HepG2 (cell line): ENCODE data around the gene GRB10. TPM values are rescaled to one million over a fixed set of nuclear protein-coding genes. Genes with fewer than 3 reads are reported as not detected.
A peak's percentile ranks its signal among the peaks of the same experiment; 100 is the strongest.

Experiments
- ATAC-seq: fragments of 200-7000 bp; cut with Tn5 transposase; 3 replicates; pipeline ENCODE4 v1.9.1; 2020; ENCODE audit warnings: mild to moderate bottlenecking, moderate library complexity
- Bru-seq: library from RNA; stranded (reverse); fragments of 400-500 nt; gene quantifications from one replicate; lab custom pipeline; 2021; lab: Mats Ljungman, UMichigan
- BruChase-seq, 2 experiments: library from RNA; stranded (reverse); fragments of 400-500 nt; gene quantifications; one replicate each; lab custom pipeline; 2021; lab: Mats Ljungman, UMichigan
- BruUV-seq: library from RNA; stranded (reverse); fragments of 400-500 nt; replicated peaks from 2 replicates; lab custom pipeline; 2021; lab: Mats Ljungman, UMichigan
- CTCF ChIA-PET: fragments of 300-600 bp; formaldehyde crosslinking; extraction: SDS; loops from one replicate; lab custom pipeline; 2021; ENCODE audit warnings: low total read pairs, inconsistent platforms, low intra/inter-chr PET ratio; lab: Yijun Ruan, JAX
- POLR2A ChIA-PET: fragments of 350-600 bp; sonication (Branson Sonifier 250); formaldehyde crosslinking; loops from one replicate; lab custom pipeline; 2020; ENCODE audit warnings: antibody characterized with exemption, inconsistent platforms; lab: Yijun Ruan, JAX
- DNase-seq: peaks from one replicate; pipeline ENCODE4 v3.0.0-alpha.2; 2015; ENCODE audit warnings: low spot score
- FAIRE-seq: peaks from 3 replicates; lab custom pipeline; 2011; peaks lifted over from hg19 to GRCh38; lab: Jason Lieb, UNC
- H2AFZ ChIP-seq: one replicate; pipeline ENCODE4 v1.6.1; 2011; ENCODE audit warnings: low read length, inconsistent platforms
- H3K27ac ChIP-seq: fragments of 300-600 bp; 3 replicates; pipeline ENCODE4 v1.8.0; 2011; ENCODE audit warnings: mixed run types, mild to moderate bottlenecking, mixed read lengths, low read length, inconsistent platforms; ENCODE audit not compliant: insufficient read depth; ENCODE audit errors: extremely low read length
- H3K27me3 ChIP-seq, 2 experiments: fragments of 200-600 bp in 1 of 2; 2 replicates in 1 of 2; 3 replicates in 1 of 2; pipeline versions ENCODE4 v1.6.0 to v1.8.0; 2011; ENCODE audit warnings: low read length in 2 of 2, mild to moderate bottlenecking in 2 of 2, moderate library complexity in 2 of 2, inconsistent platforms in 1 of 2; ENCODE audit not compliant: insufficient read depth in 2 of 2, control insufficient read depth in 1 of 2
- H3K36me3 ChIP-seq, 2 experiments: fragments of 200-600 bp in 1 of 2; replicated peaks in 1 of 2; 2 replicates in 1 of 2; 3 replicates in 1 of 2; pipeline versions ENCODE4 v1.5.1 to v1.8.0; 2011; ENCODE audit warnings: low read length in 2 of 2, inconsistent platforms in 1 of 2; ENCODE audit not compliant: insufficient read depth in 2 of 2, control insufficient read depth in 1 of 2
- H3K4me1 ChIP-seq: 2 replicates; pipeline ENCODE4 v1.5.1; 2012; ENCODE audit warnings: low read length, inconsistent platforms; ENCODE audit not compliant: insufficient read depth
- H3K4me2 ChIP-seq: 2 replicates; pipeline ENCODE4 v1.6.0; 2011; ENCODE audit warnings: low read depth, low read length, inconsistent platforms
- H3K4me3 ChIP-seq, 3 experiments: fragments of 200-600 bp in 1 of 3; sonication (generic), shearing (Covaris generic) in 1 of 3; replicated peaks in 1 of 3; 2 replicates each; pipeline ENCODE4 v1.5.1; 2011 to 2016; ENCODE audit warnings: low read length in 3 of 3, inconsistent platforms in 2 of 3, low read depth in 2 of 3, mild to moderate bottlenecking in 2 of 3, control low read depth in 1 of 3, mixed read lengths in 1 of 3; ENCODE audit not compliant: insufficient read depth in 1 of 3
- H3K79me2 ChIP-seq: one replicate; pipeline ENCODE4 v1.6.1; 2011; ENCODE audit warnings: low read length, inconsistent platforms; ENCODE audit not compliant: insufficient read depth
- H3K9ac ChIP-seq: 2 replicates; pipeline ENCODE4 v1.6.0; 2011; ENCODE audit warnings: mild to moderate bottlenecking, low read depth, low read length, inconsistent platforms; ENCODE audit not compliant: insufficient read depth
- H3K9me3 ChIP-seq: 2 replicates; pipeline ENCODE4 v1.5.1; 2012; ENCODE audit warnings: mild to moderate bottlenecking, low read length
- H4K20me1 ChIP-seq: 2 replicates; pipeline ENCODE4 v1.6.0; 2011; ENCODE audit warnings: inconsistent platforms, mild to moderate bottlenecking, low read length, moderate library complexity; ENCODE audit not compliant: insufficient read depth
- CTCF ChIP-seq: sonication (generic); formaldehyde crosslinking; IDR thresholded peaks from 2 replicates; pipeline ENCODE4 v1.5.0; 2020; ENCODE audit warnings: mild to moderate bottlenecking, missing genetic modification reagents, moderate library complexity
- RARG ChIP-seq: sonication (generic); formaldehyde crosslinking; IDR thresholded peaks from 2 replicates; pipeline ENCODE4 v1.4.0; 2020; ENCODE audit warnings: low read depth, mild to moderate bottlenecking, missing genetic modification reagents
- ZNF484 ChIP-seq: sonication (generic); formaldehyde crosslinking; IDR thresholded peaks from 2 replicates; pipeline ENCODE4 v1.5.1; 2020; ENCODE audit warnings: mild to moderate bottlenecking, low read depth, missing genetic modification reagents, borderline replicate concordance
- ZNF615 ChIP-seq: sonication (generic); formaldehyde crosslinking; IDR thresholded peaks from 2 replicates; pipeline ENCODE4 v1.5.0; 2020; ENCODE audit warnings: mild to moderate bottlenecking, missing genetic modification reagents, borderline replicate concordance
- ZNF687 ChIP-seq: sonication (generic); formaldehyde crosslinking; IDR thresholded peaks from 2 replicates; pipeline ENCODE4 v1.5.1; 2020; ENCODE audit warnings: mild to moderate bottlenecking, missing genetic modification reagents, moderate library complexity
- whole genome bisulfite sequencing: methylation state at CpG from one replicate; pipeline ENCODE4 v1.1.6; 2017; ENCODE audit warnings: low lambda C conversion rate; 5-methylcytosine and 5-hydroxymethylcytosine counted together
- in situ Hi-C: cut with HindIII; loops from 2 replicates; pipeline ENCODE4 v1.10.0; 2017; ENCODE audit warnings: low pct_unique_long_range_greater_than_20kb; ENCODE audit not compliant: extremely low pct_ligation_motif_present
- intact Hi-C: fragments of 100-400 bp; cut with micrococcal nuclease; formaldehyde crosslinking; loops from one replicate; pipeline ENCODE4 v1.10.0; 2022; ENCODE audit not compliant: unreplicated experiment
- long read RNA-seq, 2 experiments: library from RNA in 1 of 2; library from polyadenylated mRNA in 1 of 2; stranded (forward) in 1 of 2; unstranded in 1 of 2; transcript quantifications; one replicate each; pipeline ENCODE4 v2.0.0, GENCODE V29; 2019 to 2022
- polyA minus RNA-seq, 3 experiments: library from RNA; depleted of rRNA, polyadenylated mRNA; stranded (reverse); fragments of >200 nt; gene quantifications; 2 replicates each; pipeline ENCODE4 v1.2.3, GENCODE V29; 2011; ENCODE audit warnings: low replicate concordance in 1 of 3
- polyA plus RNA-seq, 8 experiments: library from polyadenylated mRNA; depleted of rRNA in 3 of 8; stranded (reverse) in 7 of 8; unstranded in 1 of 8; fragments of >200 nt; fragmentation: Illumina TruSeq in 4 of 8; extraction: Trizol in 4 of 8; gene quantifications; 2 replicates each; pipeline versions ENCODE4 v1.2.1 to v1.2.3, GENCODE V29; 2011 to 2016; ENCODE audit warnings: low read depth in 4 of 8, missing spikeins in 1 of 8, mixed read lengths in 1 of 8; ENCODE audit not compliant: insufficient read depth in 1 of 8
- total RNA-seq, 5 experiments: library from RNA; depleted of rRNA; stranded (reverse); fragments of >200 nt; fragmentation: Illumina TruSeq; extraction: Trizol; gene quantifications; 2 replicates each; pipeline ENCODE4 v1.2.3, GENCODE V29; 2016; ENCODE audit warnings: low read depth in 1 of 5

Gene GRB10
- total RNA-seq (2016; rRNA removed; fragmentation: Illumina TruSeq; extraction: Trizol) (6.8 and 8.3 TPM in 2 replicates), polyA plus RNA-seq (2011; rRNA removed) (4.0 and 5.6 TPM in 2 replicates), polyA minus RNA-seq (2011; rRNA and poly(A)+ RNA removed; ENCODE audit: low replicate concordance) (14.7 and 40.4 TPM in 2 replicates), Bru-seq, nascent RNA (percentile 63 among the genes with signal in this experiment), BruChase-seq, experiment 1, labeled RNA remaining after a 6-hour chase (percentile 58 among the genes with signal in this experiment), BruChase-seq, experiment 2, labeled RNA remaining after a 2-hour chase (percentile 59 among the genes with signal in this experiment)
- 5.3 and 6.7 TPM in 2 replicates for total RNA-seq (2016; cell fraction: cytosol; rRNA removed; fragmentation: Illumina TruSeq; extraction: Trizol; ENCODE audit: low read depth)
- total RNA-seq (2016; cell fraction: insoluble cytoplasmic fraction; rRNA removed; fragmentation: Illumina TruSeq; extraction: Trizol): 6.0 and 6.8 TPM in 2 replicates
- total RNA-seq (2016; cell fraction: membrane; rRNA removed; fragmentation: Illumina TruSeq; extraction: Trizol): 5.8 and 7.2 TPM in 2 replicates
- 9.6 and 9.8 TPM in 2 replicates for total RNA-seq (2016; cell fraction: nucleus; rRNA removed; fragmentation: Illumina TruSeq; extraction: Trizol)
- polyA plus RNA-seq (2011; cell fraction: cytosol; rRNA removed): 3.2 and 4.2 TPM in 2 replicates
- 10.8 and 14.7 TPM in 2 replicates for polyA plus RNA-seq (2011; cell fraction: nucleus; rRNA removed)
- 5.0 and 10.6 TPM in 2 replicates for polyA plus RNA-seq (2012)
- 2.0 and 2.5 TPM in 2 replicates for polyA plus RNA-seq (2016; cell fraction: cytosol; fragmentation: Illumina TruSeq; extraction: Trizol; ENCODE audit: low read depth)
- polyA plus RNA-seq (2016; cell fraction: insoluble cytoplasmic fraction; fragmentation: Illumina TruSeq; extraction: Trizol; ENCODE audit: low read depth): 5.9 and 7.3 TPM in 2 replicates
- polyA plus RNA-seq (2016; cell fraction: membrane; fragmentation: Illumina TruSeq; extraction: Trizol; ENCODE audit: low read depth): 3.6 and 4.4 TPM in 2 replicates
- 13.4 and 14.4 TPM in 2 replicates for polyA plus RNA-seq (2016; cell fraction: nucleus; fragmentation: Illumina TruSeq; extraction: Trizol; ENCODE audit: insufficient read depth, low read depth)
- 7.3 and 9.2 TPM in 2 replicates for polyA minus RNA-seq (2011; cell fraction: cytosol; rRNA and poly(A)+ RNA removed)
- 26.9 and 31.1 TPM in 2 replicates for polyA minus RNA-seq (2011; cell fraction: nucleus; rRNA and poly(A)+ RNA removed)
- long read RNA-seq, experiment 1, partial matches to known transcripts: 0 of 3 reads
- long read RNA-seq, experiment 1, other reads (novel, unspliced or antisense): 2 of 3 reads
- long read RNA-seq, experiment 2, full-length matches to known transcripts: 8 of 47 reads
- long read RNA-seq, experiment 2, partial matches to known transcripts: 5 of 47 reads
- long read RNA-seq, experiment 2, other reads (novel, unspliced or antisense): 34 of 47 reads

- intact Hi-C loops (loop anchor here (5.0 kb wide), 1 partner anchor 380 kb away; no protein-coding TSS in a partner anchor), in situ Hi-C loops (no loop called here)
- no peak within 1 kb of the TSS for H2AFZ ChIP-seq
- peaks cover 42% of the 10 kb centered on the region for H3K4me1 ChIP-seq
- ChIA-PET POLR2A (no interaction called here), CTCF (no interaction called here)
- BruUV-seq: no TSS peak
- H4K20me1 ChIP-seq: peaks cover 6% of the 10 kb centered on the region; the same call in 1 of the 2 replicates
- H3K9ac ChIP-seq: no peak within 1 kb of the TSS
- H3K4me2 ChIP-seq: peak within 1 kb of the TSS; percentile 55
- H3K27me3 ChIP-seq: peaks cover 2 to 12% of the 10 kb centered on the region in 2 experiments; a peak in 2 of 5 replicates
- no peaks in the 10 kb centered on the region for H3K36me3 ChIP-seq
- DNase-seq: no peak
- no peak for FAIRE-seq
- H3K27ac ChIP-seq: no peak within 1 kb of the TSS
- ATAC-seq: peak; percentile 84
- WGBS: 76% methylated on average over 20 of the region's 95 CpGs
- H3K4me3 ChIP-seq: peak within 1 kb of the TSS in 2 of 3 experiments; percentile 14 to 57; a peak in 2 of 6 replicates
- peaks cover 5% of the 10 kb centered on the region for H3K79me2 ChIP-seq
- H3K9me3 ChIP-seq: no peaks in the 10 kb centered on the region
- TF ChIP-seq CTCF (peak; percentile 36; the same call in 1 of the 2 replicates), ZNF484 (CRISPR knock-in tag) (no peak), ZNF615 (CRISPR knock-in tag) (no peak), ZNF687 (CRISPR knock-in tag) (peak; percentile 17; the same call in 1 of the 2 replicates), RARG (CRISPR knock-in tag) (no peak)
Observed at GRCh38 chr7:50782375-50783208, at the start of gene GRB10. Gene GRB10, minus strand, starts transcription at chr7:50782896. Its CDS starts 50,574 bp downstream, at chr7:50732322.
